Stimulated activated CD4-positive, alpha-beta T cell treated with anti-CD3 and anti-CD28 coated beads, Interleukin-1b, Interleukin-23, amount 100 ng/mL, for 48 hours (primary cell): ENCODE results near the gene TBC1D10B.
A peak's percentile ranks its signal among the peaks of the same experiment; 100 is the strongest.
"Not testable (repeated sequence)": the region's sequence is repeated elsewhere in the genome, so short reads cannot be mapped to it uniquely, and the experiment has no call there.

ENCODE experiments used
- DNase-seq: peaks from one replicate; pipeline ENCODE4 v3.0.0-alpha.2; 2020

Gene TBC1D10B

DNA sequence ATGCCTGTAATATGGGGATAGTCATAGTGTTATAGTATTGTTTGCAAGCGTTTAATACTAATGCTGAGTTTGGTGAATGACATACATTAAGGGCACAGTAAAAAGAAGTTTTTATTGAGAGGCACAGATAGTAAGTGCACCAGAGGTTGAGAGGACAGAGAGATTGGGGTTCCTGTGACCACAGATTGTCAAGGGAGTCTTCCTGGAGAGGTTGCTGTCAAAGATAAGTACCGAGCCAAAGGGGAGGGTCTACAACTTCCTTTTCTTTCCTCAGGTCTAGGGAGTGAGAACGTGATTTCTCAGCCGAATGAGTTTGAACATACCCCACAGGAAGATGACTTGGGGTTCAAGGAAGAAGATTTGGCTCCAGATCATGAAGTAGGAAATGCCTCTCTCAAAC lies 26.8 kb upstream of the TBC1D10B start:
- DNase-seq = no peak

- DNase-seq = not testable (repeated sequence)
Observed at GRCh38 chr16:30396627-30397026, 26.3 kb upstream of the TBC1D10B start.

DNA sequence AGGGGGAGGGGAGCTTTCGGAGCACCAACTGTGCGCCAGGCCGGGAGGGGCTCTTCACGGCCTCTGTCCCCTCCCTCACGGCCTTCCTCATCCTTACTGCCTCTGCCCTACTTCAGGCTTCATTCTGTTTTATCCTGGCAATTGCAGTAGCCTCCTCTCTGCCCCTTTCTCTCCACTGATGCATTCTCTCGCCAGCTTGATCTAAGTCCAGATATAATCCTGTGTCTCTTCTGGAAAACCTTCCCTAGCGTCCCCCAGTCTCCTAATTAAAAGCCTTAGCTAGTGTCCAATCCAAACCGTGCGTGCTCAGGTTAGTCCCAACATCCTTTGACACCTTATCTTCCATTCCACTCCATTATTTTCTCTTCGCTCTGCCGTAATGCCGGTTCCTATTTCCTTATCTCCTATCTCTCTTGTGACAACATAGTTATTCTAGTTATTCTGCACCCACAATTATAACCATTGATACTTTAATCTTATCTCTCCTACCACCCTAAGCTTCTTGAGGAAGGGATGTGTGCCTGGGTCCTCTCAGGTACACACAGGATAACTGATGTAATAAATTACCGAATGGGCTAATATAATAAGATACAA lies 25.8 kb upstream of the TBC1D10B start:
- DNase-seq = no peak

GRCh38 chr16:30395155-30395991 lies 25.1 kb upstream of the TBC1D10B start, which contains the start of gene ZNF48:
ZNF48 (plus strand) TSS chr16:30395420; CDS start chr16:30395795, 375 bp downstream.
- DNase-seq = no peak

DNA sequence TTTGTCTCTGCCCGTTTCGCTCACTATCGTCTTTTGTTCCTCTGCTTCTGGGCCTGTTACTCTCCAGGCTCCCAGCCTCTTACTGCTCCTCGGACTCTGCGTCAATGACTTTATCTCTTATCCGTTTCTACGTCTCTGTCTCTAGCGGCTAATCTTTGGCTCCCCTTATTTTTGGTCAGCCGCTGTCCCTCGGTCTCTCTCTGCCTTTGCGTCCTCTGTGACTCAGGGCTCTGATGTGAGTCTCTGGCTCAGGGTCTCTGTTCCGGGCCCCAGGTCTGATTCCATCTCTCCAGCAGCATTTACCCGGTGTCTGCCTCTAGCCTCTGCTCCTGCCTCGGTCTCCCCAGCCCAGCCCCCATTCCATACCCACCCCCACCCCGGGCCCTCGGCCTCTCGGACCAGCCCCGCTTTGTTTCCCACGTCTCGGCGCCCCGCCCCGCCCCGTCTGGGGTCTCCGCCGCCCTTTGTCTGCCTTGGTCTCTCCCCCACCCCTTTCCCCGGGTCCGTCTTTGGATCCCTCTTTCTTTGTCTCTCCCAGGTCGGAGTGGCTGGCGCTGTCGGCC lies 24.4 kb upstream of the TBC1D10B start:
- no peak for DNase-seq

DNA sequence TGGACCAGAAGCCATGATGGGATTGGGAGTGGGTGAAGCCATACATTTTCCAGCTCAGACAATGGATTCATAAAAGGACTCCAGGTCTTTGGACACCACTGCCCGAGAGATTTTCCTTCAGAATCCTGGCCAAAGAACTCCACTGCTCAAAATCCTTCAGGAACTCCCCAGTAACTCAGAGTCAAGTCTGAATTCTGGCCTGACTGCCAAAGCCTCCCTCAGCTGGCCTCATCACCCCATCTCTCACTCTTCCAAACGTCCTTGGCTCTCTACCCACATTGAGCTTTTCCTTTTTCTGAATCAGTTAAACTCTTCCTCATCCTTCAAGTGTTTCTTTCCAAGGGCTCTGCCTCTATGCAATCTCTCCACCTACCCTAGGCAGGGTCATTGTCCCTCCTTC lies 13.2 kb upstream of the TBC1D10B start:
- DNase-seq = no peak

DNA sequence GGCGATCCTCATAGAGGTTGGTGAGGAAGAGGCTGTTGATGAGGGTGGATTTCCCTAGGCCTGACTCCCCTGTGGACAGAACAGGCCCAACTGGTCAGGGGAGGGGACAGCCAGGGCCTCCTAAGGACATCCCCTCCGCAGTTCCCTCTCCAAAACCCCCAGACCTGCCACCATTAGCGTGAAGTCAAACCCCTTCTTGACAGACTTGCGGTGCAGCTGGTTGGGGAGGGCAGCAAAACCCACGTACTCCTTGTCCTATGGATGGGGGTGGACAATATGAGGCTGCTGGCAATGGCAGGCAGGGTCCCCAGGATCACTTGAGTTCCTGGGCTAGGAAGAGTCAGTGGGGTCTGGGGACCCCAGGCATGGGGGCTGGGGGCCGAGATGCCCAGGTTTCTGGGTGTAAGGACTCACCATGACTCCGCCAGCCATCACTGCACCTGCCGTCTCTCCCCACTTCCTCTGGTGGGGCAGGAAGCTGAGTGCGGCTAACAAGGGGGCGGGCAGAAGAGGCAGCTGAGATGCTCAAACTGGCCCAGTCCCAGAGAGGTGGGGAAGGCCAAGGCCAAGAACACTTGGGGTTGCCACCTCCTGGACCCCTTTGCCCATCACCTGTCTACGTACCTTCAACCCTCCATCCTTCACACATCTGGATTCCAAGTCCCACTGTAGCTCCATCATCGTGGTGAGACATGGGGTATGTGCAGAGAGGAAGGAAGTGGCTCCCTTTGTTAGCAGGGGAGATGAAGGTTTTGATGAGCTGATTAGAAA lies 12.0 kb upstream of the TBC1D10B start, which contains the start of gene SEPTIN1:
Gene SEPTIN1, minus strand, starts transcription at position 451 of the 771 bp plus-strand sequence. Its CDS starts 19 bp downstream, at position 432.
- DNase-seq = peak; percentile 77

DNA sequence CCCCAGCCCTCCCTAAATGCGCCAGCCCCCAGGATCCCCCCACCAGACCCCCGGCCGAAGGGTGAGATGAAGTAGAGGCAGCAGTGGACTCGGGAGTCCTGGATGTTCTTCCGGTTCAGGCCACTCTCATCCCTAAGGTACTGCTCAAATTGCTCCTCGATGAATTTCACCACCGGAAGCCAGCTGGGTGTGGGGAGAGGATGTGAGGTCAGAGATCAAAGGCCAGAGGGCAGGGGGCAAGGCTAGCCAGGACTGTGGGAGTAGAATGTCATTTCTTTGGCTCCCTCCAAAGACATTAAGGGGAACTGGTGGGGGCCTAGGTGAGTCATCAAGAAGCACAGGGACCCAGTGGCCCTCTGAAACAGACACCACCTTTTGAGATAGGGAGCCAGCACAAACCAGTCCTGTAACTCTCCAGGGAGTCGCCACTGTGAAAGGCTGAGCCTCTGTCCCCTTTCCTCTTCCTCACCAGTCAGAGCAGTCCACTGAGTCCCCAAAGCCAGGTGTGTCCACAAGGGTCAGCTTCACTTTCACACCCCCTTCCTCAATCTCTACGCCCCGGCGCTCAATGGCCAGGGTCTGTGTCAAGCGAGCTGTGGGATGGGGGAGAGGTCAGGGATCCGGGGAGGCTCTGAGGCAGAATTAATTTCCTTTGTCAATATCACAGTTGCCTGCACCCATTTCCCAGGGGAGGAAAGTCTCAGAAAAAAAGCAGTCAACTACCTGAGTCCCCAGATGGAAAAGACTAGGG lies 11.2 kb upstream of the TBC1D10B start:
- DNase-seq = no peak

DNA sequence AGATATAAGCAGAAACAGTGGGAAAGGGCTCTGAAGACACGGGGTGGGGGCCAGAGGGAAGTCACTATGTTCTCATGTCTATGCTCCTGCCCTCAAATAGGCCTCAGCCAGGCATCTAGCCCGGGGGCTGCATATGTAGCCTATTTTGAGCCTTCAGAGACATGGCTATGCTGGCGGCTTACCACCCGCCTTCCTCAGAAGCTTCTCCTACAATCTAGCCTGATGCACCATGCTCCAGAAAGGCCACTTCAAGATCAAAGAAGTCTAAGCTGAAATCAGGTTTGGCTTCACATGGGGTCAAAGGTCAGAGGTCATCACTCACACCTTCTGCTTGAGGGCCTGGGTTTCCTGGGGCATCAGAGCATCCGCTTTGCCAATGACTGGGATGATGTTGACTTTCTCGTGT lies 10.5 kb upstream of the TBC1D10B start:
- no peak for DNase-seq

- DNase-seq = no peak
Observed at GRCh38 chr16:30380072-30380802, 9.9 kb upstream of the TBC1D10B start.

- DNase-seq = no peak
Observed at GRCh38 chr16:30379158-30379783, 9.0 kb upstream of the TBC1D10B start.

DNA sequence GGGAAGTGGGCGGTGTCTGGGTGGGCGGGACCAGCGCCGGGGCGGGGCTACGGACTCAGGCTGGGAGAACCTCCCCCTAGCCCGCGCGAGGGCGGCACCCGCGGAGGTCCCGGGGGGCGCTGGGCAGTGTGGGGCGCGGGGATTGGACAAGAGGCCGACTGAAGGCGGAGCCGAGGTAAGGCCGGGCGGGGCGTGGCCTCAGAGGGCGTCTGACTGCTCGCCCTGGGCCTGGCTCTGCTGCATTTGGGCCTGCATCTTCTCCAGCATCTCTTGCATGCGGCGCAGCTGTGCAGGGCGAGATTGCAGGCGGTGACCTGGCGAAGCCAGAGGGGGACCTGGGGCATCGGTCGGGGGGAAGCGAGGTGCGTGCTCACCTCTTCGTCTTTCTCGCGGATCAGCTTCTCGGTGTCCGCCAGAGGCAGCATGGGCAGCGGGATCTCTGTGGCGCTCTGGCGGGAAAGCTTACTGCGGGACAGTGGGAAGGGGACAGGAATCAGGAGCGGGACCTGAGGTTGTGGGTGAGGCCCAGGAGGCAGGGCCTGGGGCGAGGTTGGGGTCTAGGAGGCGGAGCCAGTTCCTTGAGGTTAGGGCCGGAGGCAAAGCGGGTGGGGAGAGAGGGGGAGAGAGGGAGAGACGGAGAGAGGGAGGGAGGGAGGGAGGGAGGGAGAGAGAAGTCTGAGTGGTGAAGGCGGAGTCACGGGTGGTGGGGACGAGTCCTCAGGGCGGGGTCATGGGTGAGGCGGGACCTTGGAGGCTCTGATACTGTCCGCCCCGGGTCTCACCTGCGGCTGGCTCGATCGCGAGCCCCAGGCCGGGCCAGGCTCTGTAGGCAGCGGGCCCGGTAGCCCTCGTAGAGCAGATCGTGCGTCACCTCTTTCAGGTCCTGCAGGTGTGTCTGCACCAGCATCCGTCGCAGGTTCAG lies 8.2 kb upstream of the TBC1D10B start:
- DNase-seq = peak; percentile 99

GRCh38 chr16:30377812-30378235 lies 7.5 kb upstream of the TBC1D10B start:
- peak; percentile 87 for DNase-seq

DNA sequence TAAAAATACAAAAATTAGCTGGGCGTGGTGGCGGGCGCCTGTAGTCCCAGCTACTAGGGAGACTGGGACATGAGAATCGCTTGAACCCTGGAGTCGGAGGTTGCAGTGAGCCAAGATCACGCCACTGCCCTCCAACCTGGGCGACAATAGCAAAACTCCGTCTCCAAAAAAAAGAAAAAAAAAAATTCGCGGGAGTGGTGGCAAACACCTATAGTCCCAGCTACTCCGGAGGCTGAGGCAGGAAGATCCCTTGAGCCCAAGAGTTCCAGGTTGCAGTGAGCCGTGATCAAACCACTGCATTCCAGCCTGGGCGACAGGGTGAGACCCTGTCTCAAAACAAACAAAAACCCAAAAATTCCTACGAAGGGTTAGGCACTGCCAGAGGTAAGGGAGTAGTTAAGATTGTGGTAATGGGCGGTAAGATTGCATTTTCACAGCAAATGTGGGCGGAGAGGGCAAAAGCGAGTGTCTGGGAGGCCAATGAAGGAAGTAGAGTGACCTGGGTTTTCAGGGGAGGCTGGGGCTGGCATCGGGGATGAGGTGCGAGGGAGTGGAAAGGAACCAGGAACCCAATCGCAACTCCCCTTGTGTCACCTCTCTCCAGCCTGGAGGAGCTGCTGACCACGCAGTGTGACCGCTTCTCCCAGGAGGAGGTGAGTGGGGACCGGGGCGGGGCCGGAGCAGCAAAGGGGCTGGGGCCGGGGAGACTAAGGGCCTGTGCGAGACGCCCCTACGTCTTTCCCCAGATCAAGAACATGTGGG lies 6.9 kb upstream of the TBC1D10B start:
- DNase-seq = no peak

GRCh38 chr16:30376461-30376902 lies 6.2 kb upstream of the TBC1D10B start:
- no peak for DNase-seq

DNA sequence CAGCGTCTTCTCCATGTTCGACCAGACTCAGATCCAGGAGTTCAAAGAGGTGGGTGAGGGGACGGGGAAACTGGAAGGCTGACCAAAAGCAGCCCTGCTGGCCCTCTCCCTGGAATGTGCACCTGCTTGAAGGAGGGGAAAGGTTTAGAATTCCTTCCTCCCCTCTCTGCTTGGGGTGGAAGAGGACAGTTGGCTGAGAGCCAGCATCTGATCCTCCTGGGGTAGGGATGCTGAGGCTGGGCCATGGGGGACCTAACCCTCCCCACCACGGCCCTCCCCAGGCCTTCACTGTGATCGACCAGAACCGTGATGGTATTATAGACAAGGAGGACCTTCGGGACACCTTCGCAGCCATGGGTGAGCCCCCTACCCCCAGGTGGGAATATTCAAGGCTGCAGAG lies 5.6 kb upstream of the TBC1D10B start:
- no peak for DNase-seq

DNA sequence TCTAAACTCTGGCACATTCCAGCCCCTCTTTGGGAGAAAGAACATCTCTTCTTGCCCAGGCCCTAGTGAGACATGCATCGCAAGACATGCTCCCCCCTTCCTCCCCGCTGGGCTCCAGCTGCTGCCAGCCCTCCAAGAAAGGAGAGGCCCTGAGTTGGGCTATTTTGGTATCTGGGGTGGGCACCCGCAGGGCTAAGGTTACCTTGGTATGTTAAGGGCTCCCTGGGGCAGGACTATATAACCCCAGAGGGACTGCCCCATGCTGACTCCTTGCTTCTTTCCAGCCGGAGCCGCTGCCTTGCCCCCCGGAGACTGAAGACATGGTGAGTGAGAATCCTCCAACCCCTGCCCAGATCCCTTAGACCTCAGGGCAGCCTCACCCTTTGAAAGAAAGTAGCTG lies 4.2 kb upstream of the TBC1D10B start, which contains the start of gene MYL11:
Gene MYL11, plus strand, starts transcription at position 265 of the 400 bp plus-strand sequence. Its CDS starts 56 bp downstream, at position 321.
- DNase-seq = no peak

- no peak for DNase-seq
Observed at GRCh38 chr16:30372725-30373124, 2.4 kb upstream of the TBC1D10B start.
